PFSK-1 (cell line): Measurements from ENCODE around the gene CHRM3.

ENCODE experiments used
- FOXP2 ChIP-seq: optimal IDR thresholded peaks from 2 replicates; pipeline ENCODE3; 2011; ENCODE audit warnings: borderline replicate concordance, control low read depth, inconsistent platforms; ENCODE audit not compliant: insufficient read depth; ENCODE audit errors: extremely low read length, extremely low read depth
- POLR2AphosphoS5 ChIP-seq: IDR thresholded peaks from 2 replicates; pipeline ENCODE4 v1.6.1; 2012; ENCODE audit warnings: low read depth, mild to moderate bottlenecking, control low read depth, low read length, moderate library complexity
- SIN3A ChIP-seq: IDR thresholded peaks from 2 replicates; pipeline ENCODE4 v1.6.1; 2012; ENCODE audit warnings: mild to moderate bottlenecking, low read length, moderate library complexity, borderline replicate concordance; ENCODE audit not compliant: insufficient read depth
- TAF1 ChIP-seq: IDR thresholded peaks from 2 replicates; pipeline ENCODE4 v1.6.1; 2012; ENCODE audit warnings: low read length, control low read depth, borderline replicate concordance; ENCODE audit not compliant: insufficient read depth
- TF ChIP-seq, protein P1 (sequence below), 2 experiments: IDR thresholded peaks; 2 replicates each; pipeline versions ENCODE4 v1.6.1 to v1.8.0; 2011 to 2012; ENCODE audit warnings: low read depth in 2 of 2, low read length in 2 of 2, control low read depth in 1 of 2, inconsistent platforms in 1 of 2, mild to moderate bottlenecking in 1 of 2, moderate library complexity in 1 of 2; ENCODE audit not compliant: insufficient read depth in 1 of 2

Gene CHRM3

DNA sequence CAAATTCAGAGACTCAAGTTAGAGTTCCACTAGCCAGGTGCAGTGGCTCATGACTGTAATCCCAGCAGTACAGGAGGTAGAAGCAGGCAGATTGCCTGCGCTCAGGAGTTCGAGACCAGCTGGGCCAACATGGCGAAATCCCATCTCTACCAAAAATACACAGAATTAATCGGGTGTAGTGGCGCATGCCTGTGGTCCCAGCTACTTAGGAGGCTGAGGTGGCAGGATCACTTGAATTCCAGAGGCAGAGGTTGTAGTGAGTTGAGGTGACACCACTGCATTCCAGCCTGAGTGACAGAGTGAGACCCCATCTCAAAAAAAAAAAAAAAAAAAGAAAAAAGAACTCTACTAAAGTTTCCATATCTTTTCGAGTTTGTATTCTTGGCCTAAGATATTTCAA is 36.7 kb upstream of the CHRM3 start:
- TF ChIP-seq, protein P1, sequence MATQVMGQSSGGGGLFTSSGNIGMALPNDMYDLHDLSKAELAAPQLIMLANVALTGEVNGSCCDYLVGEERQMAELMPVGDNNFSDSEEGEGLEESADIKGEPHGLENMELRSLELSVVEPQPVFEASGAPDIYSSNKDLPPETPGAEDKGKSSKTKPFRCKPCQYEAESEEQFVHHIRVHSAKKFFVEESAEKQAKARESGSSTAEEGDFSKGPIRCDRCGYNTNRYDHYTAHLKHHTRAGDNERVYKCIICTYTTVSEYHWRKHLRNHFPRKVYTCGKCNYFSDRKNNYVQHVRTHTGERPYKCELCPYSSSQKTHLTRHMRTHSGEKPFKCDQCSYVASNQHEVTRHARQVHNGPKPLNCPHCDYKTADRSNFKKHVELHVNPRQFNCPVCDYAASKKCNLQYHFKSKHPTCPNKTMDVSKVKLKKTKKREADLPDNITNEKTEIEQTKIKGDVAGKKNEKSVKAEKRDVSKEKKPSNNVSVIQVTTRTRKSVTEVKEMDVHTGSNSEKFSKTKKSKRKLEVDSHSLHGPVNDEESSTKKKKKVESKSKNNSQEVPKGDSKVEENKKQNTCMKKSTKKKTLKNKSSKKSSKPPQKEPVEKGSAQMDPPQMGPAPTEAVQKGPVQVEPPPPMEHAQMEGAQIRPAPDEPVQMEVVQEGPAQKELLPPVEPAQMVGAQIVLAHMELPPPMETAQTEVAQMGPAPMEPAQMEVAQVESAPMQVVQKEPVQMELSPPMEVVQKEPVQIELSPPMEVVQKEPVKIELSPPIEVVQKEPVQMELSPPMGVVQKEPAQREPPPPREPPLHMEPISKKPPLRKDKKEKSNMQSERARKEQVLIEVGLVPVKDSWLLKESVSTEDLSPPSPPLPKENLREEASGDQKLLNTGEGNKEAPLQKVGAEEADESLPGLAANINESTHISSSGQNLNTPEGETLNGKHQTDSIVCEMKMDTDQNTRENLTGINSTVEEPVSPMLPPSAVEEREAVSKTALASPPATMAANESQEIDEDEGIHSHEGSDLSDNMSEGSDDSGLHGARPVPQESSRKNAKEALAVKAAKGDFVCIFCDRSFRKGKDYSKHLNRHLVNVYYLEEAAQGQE (IDR thresholded peaks at IDR 0.05; ENCODE audit: insufficient read depth in 1 of 2, low read depth in 2 of 2, low read length in 2 of 2), result no peak
- TF ChIP-seq TAF1, result no peak
- TF ChIP-seq SIN3A, result no peak
- no peak for TF ChIP-seq FOXP2
- TF ChIP-seq POLR2AphosphoS5, result no peak

DNA sequence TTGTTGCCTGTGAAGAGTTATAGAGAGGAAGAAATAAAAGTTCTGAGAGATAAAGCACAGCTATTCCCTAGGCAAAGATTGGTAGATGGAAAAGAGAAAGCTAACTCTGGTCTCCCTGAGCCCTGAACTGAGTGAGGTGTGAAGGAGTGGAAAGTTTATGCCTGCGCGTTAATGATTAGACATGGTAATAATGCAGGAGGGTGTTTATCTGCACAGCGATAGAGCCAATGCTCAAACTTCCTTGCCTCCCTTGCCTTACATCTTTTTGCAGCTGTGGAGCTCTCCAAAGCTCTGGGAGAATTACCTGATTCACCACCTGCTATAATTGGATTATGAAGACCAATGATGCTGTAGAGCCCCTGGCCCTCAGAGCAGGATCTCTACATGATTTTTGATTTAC is 32.8 kb upstream of the CHRM3 start:
- TF ChIP-seq FOXP2, result no peak
- TF ChIP-seq, protein P1 (IDR thresholded peaks at IDR 0.05; ENCODE audit: insufficient read depth in 1 of 2, low read depth in 2 of 2, low read length in 2 of 2), result no peak
- TF ChIP-seq SIN3A, result no peak
- no peak for TF ChIP-seq POLR2AphosphoS5
- no peak for TF ChIP-seq TAF1

DNA sequence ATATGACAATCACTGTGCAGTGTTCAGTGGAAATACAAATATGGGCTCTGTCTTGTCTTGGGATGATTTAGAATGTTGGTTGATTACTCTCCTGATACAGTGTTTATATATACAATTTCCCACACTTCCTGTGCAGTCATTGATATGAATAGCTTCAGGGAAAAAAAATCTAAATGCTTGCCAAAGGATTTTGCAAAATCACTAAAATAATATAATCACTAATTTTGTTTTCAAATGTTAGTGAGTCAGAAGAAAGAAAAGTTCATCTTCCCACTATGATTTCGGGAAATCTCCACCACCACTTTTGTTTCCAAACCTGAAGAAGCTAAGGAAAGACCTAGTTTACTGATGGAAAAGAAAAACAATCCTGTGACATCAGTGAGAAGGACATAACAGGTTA is 32.1 kb upstream of the CHRM3 start:
- no peak for TF ChIP-seq FOXP2
- no peak for TF ChIP-seq TAF1
- no peak for TF ChIP-seq POLR2AphosphoS5
- TF ChIP-seq SIN3A, result no peak
- TF ChIP-seq, protein P1 (IDR thresholded peaks at IDR 0.05; ENCODE audit: insufficient read depth in 1 of 2, low read depth in 2 of 2, low read length in 2 of 2), result no peak

DNA sequence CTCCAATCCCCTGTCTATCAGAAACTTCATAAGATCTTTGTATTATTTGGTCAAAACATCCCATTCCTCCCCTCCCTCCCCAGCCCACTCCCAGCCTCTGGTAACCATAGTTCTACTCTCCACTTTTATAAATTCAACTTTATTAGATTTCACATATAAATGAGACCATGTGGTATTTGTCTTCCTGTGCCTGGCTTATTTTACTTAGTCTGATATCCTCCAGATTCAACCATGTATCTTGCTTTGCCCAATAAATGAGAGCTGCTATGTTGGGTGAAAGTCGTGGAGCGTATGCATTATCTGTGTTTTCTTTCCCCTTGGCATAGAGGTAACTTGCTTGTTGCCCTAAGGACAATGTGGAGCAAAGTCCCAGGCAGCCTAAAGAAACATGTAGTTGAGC is 28.5 kb upstream of the CHRM3 start:
- TF ChIP-seq, protein P1 (IDR thresholded peaks at IDR 0.05; ENCODE audit: insufficient read depth in 1 of 2, low read depth in 2 of 2, low read length in 2 of 2), result no peak
- TF ChIP-seq SIN3A (no peak), TAF1 (no peak), POLR2AphosphoS5 (no peak), FOXP2 (no peak)

DNA sequence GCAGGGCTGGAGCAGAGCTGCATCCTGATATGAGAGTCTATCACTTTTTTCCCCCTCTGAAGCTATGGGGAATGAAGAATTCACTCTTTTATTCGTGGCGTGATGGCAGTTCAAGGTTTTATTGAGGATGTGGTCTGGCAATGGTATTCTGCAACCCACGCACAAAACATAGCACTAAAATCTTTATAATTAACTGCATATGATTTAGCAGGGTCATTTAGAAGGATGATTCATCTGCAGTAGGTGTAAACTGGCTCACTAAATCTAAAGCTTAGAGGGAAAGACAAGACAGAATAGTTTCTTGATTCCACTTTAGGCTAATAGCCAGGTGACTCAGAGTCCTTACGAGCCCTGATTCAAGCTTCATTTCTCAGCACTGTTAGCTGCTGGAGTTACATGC is 25.0 kb upstream of the CHRM3 start:
- no peak for TF ChIP-seq POLR2AphosphoS5
